Activated CD4-positive, CD25-positive, alpha-beta regulatory T cell treated with anti-CD3 and anti-CD28 coated beads, Interleukin-2, amount 50 U/mL, for 72 hours (primary cell): Measurements from ENCODE around the gene GTF2H1.
"Not testable (repeated sequence)": the region's sequence is repeated elsewhere in the genome, so short reads cannot be mapped to it uniquely, and the experiment has no call there.

Experiments
- DNase-seq: peaks from one replicate; pipeline ENCODE4 v3.0.0; 2021

GTF2H1 gene

GRCh38 chr11:18320617-18321016 is 1.8 kb upstream of the GTF2H1 start:
- no peak for DNase-seq

- no peak for DNase-seq
Observed at GRCh38 chr11:18321578-18321968, 794 bp upstream of the GTF2H1 start.

GRCh38 chr11:18322818-18323570 is 627 bp downstream of the GTF2H1 start:
- no peak for DNase-seq

- not testable (repeated sequence) for DNase-seq
Observed at GRCh38 chr11:18323881-18324280, 1.5 kb downstream of the GTF2H1 start.

- DNase-seq = no peak
Observed at GRCh38 chr11:18324381-18324780, 2.0 kb downstream of the GTF2H1 start.

- DNase-seq = no peak
Observed at GRCh38 chr11:18329196-18329870, 7.0 kb downstream of the GTF2H1 start.

GRCh38 chr11:18330921-18331320 is 8.6 kb downstream of the GTF2H1 start:
- no peak for DNase-seq

- no peak for DNase-seq
Observed at GRCh38 chr11:18332302-18332701, 9.9 kb downstream of the GTF2H1 start.

GRCh38 chr11:18332891-18333290 is 10.5 kb downstream of the GTF2H1 start:
- DNase-seq = no peak

- DNase-seq = no peak
Observed at GRCh38 chr11:18347471-18348125, 25.2 kb downstream of the GTF2H1 start.

- DNase-seq = no peak
Observed at GRCh38 chr11:18352581-18352980, 30.2 kb downstream of the GTF2H1 start.

- no peak for DNase-seq
Observed at GRCh38 chr11:18358646-18359045, 36.3 kb downstream of the GTF2H1 start.

- no peak for DNase-seq
Observed at GRCh38 chr11:18361154-18361553, 38.8 kb downstream of the GTF2H1 start.

- DNase-seq = no peak
Observed at GRCh38 chr11:18364495-18365073, 42.2 kb downstream of the GTF2H1 start.

- DNase-seq = no peak
Observed at GRCh38 chr11:18365741-18366140, 43.4 kb downstream of the GTF2H1 start.

- DNase-seq = no peak
Observed at GRCh38 chr11:18366286-18366685, 43.9 kb downstream of the GTF2H1 start.

GRCh38 chr11:18367431-18367830 is 45.1 kb downstream of the GTF2H1 start:
- DNase-seq = no peak

- no peak for DNase-seq
Observed at GRCh38 chr11:18368221-18368620, 45.9 kb downstream of the GTF2H1 start.

GRCh38 chr11:18369398-18369797 is 47.0 kb downstream of the GTF2H1 start:
- DNase-seq = no peak

- no peak for DNase-seq
Observed at GRCh38 chr11:18371279-18371678, 48.9 kb downstream of the GTF2H1 start.

GRCh38 chr11:18372201-18372600 is 49.8 kb downstream of the GTF2H1 start:
- no peak for DNase-seq

GRCh38 chr11:18374956-18375355 is 52.6 kb downstream of the GTF2H1 start:
- no peak for DNase-seq

- DNase-seq = no peak
Observed at GRCh38 chr11:18375941-18376340, 53.6 kb downstream of the GTF2H1 start.

GRCh38 chr11:18379201-18379600 is 56.8 kb downstream of the GTF2H1 start:
- no peak for DNase-seq
